Neural cell (in vitro differentiated cells): ENCODE data around the gene OSBPL2. TPM values are rescaled to one million over a fixed set of nuclear protein-coding genes. Genes with fewer than 3 reads are reported as not detected.

ENCODE experiments used
- H2AFZ ChIP-seq: fragments of 200-600, 300-800 bp; sonication (generic), shearing (Covaris generic); 2 replicates; pipeline ENCODE4 v1.6.0; 2014; ENCODE audit warnings: low read depth, mild to moderate bottlenecking, antibody characterized with exemption, low read length, moderate library complexity
- H3F3A ChIP-seq: fragments of 200-600 bp; shearing (Covaris generic); 2 replicates; pipeline ENCODE4 v1.6.1; 2016; ENCODE audit warnings: mild to moderate bottlenecking, moderate library complexity, mixed read lengths, antibody characterized with exemption, low read length; ENCODE audit not compliant: insufficient read depth, poor library complexity, severe bottlenecking
- H3K27ac ChIP-seq: fragments of 200-600, 300-800 bp; sonication (generic), shearing (Covaris generic); 2 replicates; pipeline ENCODE4 v1.5.1; 2014; ENCODE audit warnings: mild to moderate bottlenecking, low read length, moderate library complexity
- H3K27me3 ChIP-seq: fragments of 300-800, 200-600 bp; sonication (generic), shearing (Covaris generic); 2 replicates; pipeline ENCODE4 v1.6.0; 2014; ENCODE audit warnings: mild to moderate bottlenecking, low read depth, low read length, moderate library complexity; ENCODE audit not compliant: insufficient read depth
- H3K36me3 ChIP-seq: fragments of 300-800, 200-600 bp; sonication (generic), shearing (Covaris generic); 2 replicates; pipeline ENCODE4 v1.5.1; 2014; ENCODE audit warnings: mild to moderate bottlenecking, antibody characterized with exemption, low read length, moderate library complexity; ENCODE audit not compliant: insufficient read depth
- H3K4me2 ChIP-seq: fragments of 300-800, 200-600 bp; sonication (generic), shearing (Covaris generic); 2 replicates; pipeline ENCODE4 v1.6.0; 2014; ENCODE audit warnings: mild to moderate bottlenecking, low read length
- H3K4me3 ChIP-seq: fragments of 300-800, 200-600 bp; sonication (generic), shearing (Covaris generic); 2 replicates; pipeline ENCODE4 v1.5.1; 2014; ENCODE audit warnings: mild to moderate bottlenecking, low read length, moderate library complexity
- H3K79me2 ChIP-seq: fragments of 200-600 bp; shearing (Covaris generic); replicated peaks from 2 replicates; pipeline ENCODE4 v1.6.0; 2014; ENCODE audit warnings: mild to moderate bottlenecking, low read length, moderate library complexity; ENCODE audit not compliant: insufficient read depth
- H3K9ac ChIP-seq: fragments of 300-800, 200-600 bp; sonication (generic), shearing (Covaris generic); 2 replicates; pipeline ENCODE4 v1.6.1; 2016; ENCODE audit warnings: mild to moderate bottlenecking, low read length, mixed read lengths
- H3K9me2 ChIP-seq: fragments of 200-600 bp; shearing (Covaris generic); 2 replicates; pipeline ENCODE4 v1.6.1; 2016; ENCODE audit warnings: mild to moderate bottlenecking, low read length, mixed read lengths; ENCODE audit not compliant: insufficient read depth
- H3K9me3 ChIP-seq: fragments of 200-600, 300-800 bp; sonication (generic), shearing (Covaris generic); 2 replicates; pipeline ENCODE4 v1.6.1; 2016; ENCODE audit warnings: mild to moderate bottlenecking, mixed run types, low read length, moderate library complexity, mixed read lengths
- H4K20me1 ChIP-seq: fragments of 200-600 bp; shearing (Covaris generic); 2 replicates; pipeline ENCODE4 v1.6.1; 2016; ENCODE audit warnings: mild to moderate bottlenecking, mixed run types; ENCODE audit not compliant: insufficient read depth
- EP300 ChIP-seq: fragments of 450-650 bp; conservative IDR thresholded peaks from 2 replicates; pipeline ENCODE4 v1.6.1; 2014; ENCODE audit warnings: antibody characterized with exemption, mild to moderate bottlenecking, moderate library complexity; ENCODE audit not compliant: poor library complexity, severe bottlenecking
- EZH2 ChIP-seq: fragments of 200-600, 300-800 bp; shearing (Covaris generic), sonication (generic); IDR thresholded peaks from 2 replicates; pipeline ENCODE4 v1.6.1; 2014; ENCODE audit warnings: antibody characterized with exemption, low read length, borderline replicate concordance, mild to moderate bottlenecking; ENCODE audit not compliant: insufficient read depth, poor library complexity, severe bottlenecking
- MXI1 ChIP-seq: fragments of 450-650 bp; conservative IDR thresholded peaks from 2 replicates; pipeline ENCODE4 v1.6.1; 2014; ENCODE audit warnings: antibody characterized with exemption, mild to moderate bottlenecking; ENCODE audit not compliant: poor library complexity, severe bottlenecking
- POLR2AphosphoS5 ChIP-seq: IDR thresholded peaks from 2 replicates; pipeline ENCODE4 v1.6.1; 2012
- RAD21 ChIP-seq: fragments of 450-650 bp; conservative IDR thresholded peaks from 2 replicates; pipeline ENCODE4 v1.6.1; 2014; ENCODE audit warnings: antibody characterized with exemption, mild to moderate bottlenecking, moderate library complexity
- SMC3 ChIP-seq: fragments of 450-650 bp; conservative IDR thresholded peaks from 2 replicates; pipeline ENCODE4 v1.6.1; 2014; ENCODE audit warnings: antibody characterized with exemption, mild to moderate bottlenecking, moderate library complexity; ENCODE audit not compliant: poor library complexity
- TAF1 ChIP-seq: IDR thresholded peaks from 2 replicates; pipeline ENCODE4 v1.6.1; 2012; ENCODE audit warnings: low read depth
- polyA plus RNA-seq: library from polyadenylated mRNA; depleted of rRNA; stranded (reverse); fragments of >200 nt; gene quantifications from 2 replicates; pipeline ENCODE4 v1.2.3, GENCODE V29; 2014
- TF ChIP-seq, protein P1 (sequence below): IDR thresholded peaks from 2 replicates; pipeline ENCODE4 v1.6.1; 2012; ENCODE audit warnings: borderline replicate concordance
- TF ChIP-seq, protein P2 (sequence below): fragments of 450-650 bp; IDR thresholded peaks from 2 replicates; pipeline ENCODE4 v1.5.1; 2014; ENCODE audit warnings: antibody characterized with exemption, mild to moderate bottlenecking, moderate library complexity; ENCODE audit not compliant: poor library complexity, severe bottlenecking

Gene OSBPL2
- polyA plus RNA-seq, 1 donor from 2014 or later: 41.5 TPM

DNA sequence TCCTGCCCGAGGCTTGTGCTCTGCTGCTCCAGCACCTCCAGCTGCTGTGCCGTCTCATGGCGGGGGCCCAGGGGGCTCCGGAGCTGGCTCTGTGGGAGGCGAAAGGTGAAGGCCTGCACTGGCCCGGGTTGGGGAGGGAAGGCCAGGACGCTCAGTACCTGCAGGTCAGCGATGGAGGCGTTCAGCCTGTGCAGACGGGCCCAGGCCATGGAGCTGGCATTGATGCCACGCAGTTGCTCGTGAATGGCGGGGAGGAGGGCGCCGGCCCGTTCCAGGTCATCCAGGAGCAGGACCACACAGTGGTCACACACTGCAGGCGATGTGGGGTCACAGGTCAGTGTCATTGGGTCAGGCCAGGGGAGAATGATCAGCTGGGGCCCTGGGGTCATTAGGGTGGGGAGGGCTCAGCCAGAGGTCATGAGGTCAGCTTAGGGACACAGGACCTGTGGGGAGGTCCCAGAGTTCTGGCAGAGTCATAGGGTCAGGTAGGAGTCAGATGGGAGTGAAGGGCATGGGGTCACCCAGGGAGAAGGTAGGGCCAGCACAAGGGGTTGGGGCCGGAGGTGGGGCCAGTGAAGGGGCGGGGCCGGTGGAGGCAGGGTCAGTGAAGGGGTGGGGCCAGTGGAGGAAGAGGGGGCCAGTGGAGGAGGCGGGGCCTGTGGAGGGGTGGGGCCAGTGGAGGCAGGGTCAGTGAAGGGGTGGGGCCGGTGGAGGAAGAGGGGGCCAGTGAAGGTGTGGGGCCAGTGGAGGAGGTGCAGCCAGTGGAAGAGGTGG is 82.4 kb downstream of the OSBPL2 start:
- Histone ChIP-seq H2AFZ (no peak overlapping the region), H3K36me3 (no peaks in the 10 kb centered on the region), H3K9me2 (no peaks in the 10 kb centered on the region), H3K27me3 (no peaks in the 10 kb centered on the region), H3F3A (no peaks in the 10 kb centered on the region), H3K9ac (no peak overlapping the region), H3K9me3 (no peaks in the 10 kb centered on the region), H3K4me3 (no peak overlapping the region), H3K27ac (no peak overlapping the region), H3K4me2 (no peak overlapping the region), H4K20me1 (no peaks in the 10 kb centered on the region), H3K79me2 (no peaks in the 10 kb centered on the region)
- TF ChIP-seq MXI1: no peak
- no peak for TF ChIP-seq POLR2AphosphoS5
- TF ChIP-seq RAD21: no peak
- TF ChIP-seq, protein P1, sequence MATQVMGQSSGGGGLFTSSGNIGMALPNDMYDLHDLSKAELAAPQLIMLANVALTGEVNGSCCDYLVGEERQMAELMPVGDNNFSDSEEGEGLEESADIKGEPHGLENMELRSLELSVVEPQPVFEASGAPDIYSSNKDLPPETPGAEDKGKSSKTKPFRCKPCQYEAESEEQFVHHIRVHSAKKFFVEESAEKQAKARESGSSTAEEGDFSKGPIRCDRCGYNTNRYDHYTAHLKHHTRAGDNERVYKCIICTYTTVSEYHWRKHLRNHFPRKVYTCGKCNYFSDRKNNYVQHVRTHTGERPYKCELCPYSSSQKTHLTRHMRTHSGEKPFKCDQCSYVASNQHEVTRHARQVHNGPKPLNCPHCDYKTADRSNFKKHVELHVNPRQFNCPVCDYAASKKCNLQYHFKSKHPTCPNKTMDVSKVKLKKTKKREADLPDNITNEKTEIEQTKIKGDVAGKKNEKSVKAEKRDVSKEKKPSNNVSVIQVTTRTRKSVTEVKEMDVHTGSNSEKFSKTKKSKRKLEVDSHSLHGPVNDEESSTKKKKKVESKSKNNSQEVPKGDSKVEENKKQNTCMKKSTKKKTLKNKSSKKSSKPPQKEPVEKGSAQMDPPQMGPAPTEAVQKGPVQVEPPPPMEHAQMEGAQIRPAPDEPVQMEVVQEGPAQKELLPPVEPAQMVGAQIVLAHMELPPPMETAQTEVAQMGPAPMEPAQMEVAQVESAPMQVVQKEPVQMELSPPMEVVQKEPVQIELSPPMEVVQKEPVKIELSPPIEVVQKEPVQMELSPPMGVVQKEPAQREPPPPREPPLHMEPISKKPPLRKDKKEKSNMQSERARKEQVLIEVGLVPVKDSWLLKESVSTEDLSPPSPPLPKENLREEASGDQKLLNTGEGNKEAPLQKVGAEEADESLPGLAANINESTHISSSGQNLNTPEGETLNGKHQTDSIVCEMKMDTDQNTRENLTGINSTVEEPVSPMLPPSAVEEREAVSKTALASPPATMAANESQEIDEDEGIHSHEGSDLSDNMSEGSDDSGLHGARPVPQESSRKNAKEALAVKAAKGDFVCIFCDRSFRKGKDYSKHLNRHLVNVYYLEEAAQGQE: no peak
- TF ChIP-seq SMC3: no peak
- TF ChIP-seq, protein P2, sequence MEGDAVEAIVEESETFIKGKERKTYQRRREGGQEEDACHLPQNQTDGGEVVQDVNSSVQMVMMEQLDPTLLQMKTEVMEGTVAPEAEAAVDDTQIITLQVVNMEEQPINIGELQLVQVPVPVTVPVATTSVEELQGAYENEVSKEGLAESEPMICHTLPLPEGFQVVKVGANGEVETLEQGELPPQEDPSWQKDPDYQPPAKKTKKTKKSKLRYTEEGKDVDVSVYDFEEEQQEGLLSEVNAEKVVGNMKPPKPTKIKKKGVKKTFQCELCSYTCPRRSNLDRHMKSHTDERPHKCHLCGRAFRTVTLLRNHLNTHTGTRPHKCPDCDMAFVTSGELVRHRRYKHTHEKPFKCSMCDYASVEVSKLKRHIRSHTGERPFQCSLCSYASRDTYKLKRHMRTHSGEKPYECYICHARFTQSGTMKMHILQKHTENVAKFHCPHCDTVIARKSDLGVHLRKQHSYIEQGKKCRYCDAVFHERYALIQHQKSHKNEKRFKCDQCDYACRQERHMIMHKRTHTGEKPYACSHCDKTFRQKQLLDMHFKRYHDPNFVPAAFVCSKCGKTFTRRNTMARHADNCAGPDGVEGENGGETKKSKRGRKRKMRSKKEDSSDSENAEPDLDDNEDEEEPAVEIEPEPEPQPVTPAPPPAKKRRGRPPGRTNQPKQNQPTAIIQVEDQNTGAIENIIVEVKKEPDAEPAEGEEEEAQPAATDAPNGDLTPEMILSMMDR: no peak
- no peak for TF ChIP-seq EZH2
- no peak for TF ChIP-seq EP300
- TF ChIP-seq TAF1: no peak

DNA sequence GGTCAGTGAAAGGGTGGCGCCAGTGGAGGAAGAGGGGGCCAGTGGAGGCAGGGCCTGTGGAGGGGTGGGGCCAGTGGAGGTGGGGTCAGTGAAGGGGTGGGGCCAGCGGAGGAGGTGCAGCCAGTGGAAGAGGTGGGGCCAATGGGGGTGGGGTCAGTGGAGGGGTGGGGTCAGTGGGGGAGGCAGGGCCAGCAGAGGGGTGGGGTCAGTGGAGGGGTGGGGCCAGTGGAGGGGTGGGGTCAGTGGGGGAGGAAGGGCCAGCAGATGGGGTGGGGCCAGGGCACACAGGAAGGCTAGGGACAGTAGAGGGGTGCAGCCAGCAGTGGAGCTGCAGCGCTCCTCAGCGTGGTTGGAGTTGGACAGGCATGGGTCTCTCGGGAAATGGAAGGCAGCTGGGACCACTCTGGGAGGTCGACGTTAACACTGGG is 83.2 kb downstream of the OSBPL2 start:
- H3K9me2 ChIP-seq: no peaks in the 10 kb centered on the region
- H3K36me3 ChIP-seq: no peaks in the 10 kb centered on the region
- H3F3A ChIP-seq: no peaks in the 10 kb centered on the region
- H4K20me1 ChIP-seq: no peaks in the 10 kb centered on the region
- H3K9me3 ChIP-seq: no peaks in the 10 kb centered on the region
- H2AFZ ChIP-seq: no peak overlapping the region
- H3K27me3 ChIP-seq: no peaks in the 10 kb centered on the region
- H3K4me2 ChIP-seq: no peak overlapping the region
- no peak overlapping the region for H3K27ac ChIP-seq
- no peaks in the 10 kb centered on the region for H3K79me2 ChIP-seq
- TF ChIP-seq SMC3 (no peak), TAF1 (no peak)
- no peak overlapping the region for H3K4me3 ChIP-seq
- no peak overlapping the region for H3K9ac ChIP-seq
